Osteoblast (primary cell): ENCODE measurements around the gene COTL1. TPM values are rescaled to one million over a fixed set of nuclear protein-coding genes. Genes with fewer than 3 reads are reported as not detected.

Source experiments
- DNase-seq: peaks from one replicate; pipeline ENCODE4 v3.0.0; 2011; ENCODE audit warnings: low spot score, mixed read lengths; ENCODE audit not compliant: insufficient read length; ENCODE audit errors: missing footprints
- H2AFZ ChIP-seq: 2 replicates; pipeline ENCODE4 v1.6.0; 2011; ENCODE audit warnings: mild to moderate bottlenecking, low read length
- H3K27ac ChIP-seq: 2 replicates; pipeline ENCODE4 v1.5.1; 2011; ENCODE audit warnings: mild to moderate bottlenecking, low read depth, low read length, moderate library complexity
- H3K27me3 ChIP-seq: 2 replicates; pipeline ENCODE4 v1.6.0; 2012; ENCODE audit warnings: mild to moderate bottlenecking, control low read depth, inconsistent platforms, low read length, moderate library complexity; ENCODE audit not compliant: insufficient read depth
- H3K36me3 ChIP-seq: 2 replicates; pipeline ENCODE4 v1.5.1; 2011; ENCODE audit warnings: mild to moderate bottlenecking, low read length, control low read depth, moderate library complexity; ENCODE audit not compliant: insufficient read depth
- H3K4me1 ChIP-seq: 2 replicates; pipeline ENCODE4 v1.5.1; 2011; ENCODE audit warnings: mild to moderate bottlenecking, low read length, control low read depth, moderate library complexity; ENCODE audit not compliant: insufficient read depth
- H3K4me2 ChIP-seq: 2 replicates; pipeline ENCODE4 v1.6.0; 2011; ENCODE audit warnings: mild to moderate bottlenecking, low read length; ENCODE audit not compliant: insufficient read depth
- H3K4me3 ChIP-seq: fragments of 200-600 bp; sonication (generic); 3 replicates; pipeline ENCODE4 v1.5.1; 2012; ENCODE audit warnings: mild to moderate bottlenecking, low read length, inconsistent platforms; ENCODE audit not compliant: insufficient read depth
- H3K79me2 ChIP-seq: 2 replicates; pipeline ENCODE4 v1.6.0; 2012; ENCODE audit warnings: mild to moderate bottlenecking, low read length, control low read depth, inconsistent platforms; ENCODE audit not compliant: insufficient read depth
- H3K9me3 ChIP-seq: 2 replicates; pipeline ENCODE4 v1.5.1; 2011; ENCODE audit warnings: low read depth, low read length, control low read depth
- H4K20me1 ChIP-seq: 2 replicates; pipeline ENCODE4 v1.6.0; 2012; ENCODE audit warnings: mild to moderate bottlenecking, low read length, control low read depth; ENCODE audit not compliant: insufficient read depth
- CTCF ChIP-seq: IDR thresholded peaks from 2 replicates; pipeline ENCODE4 v1.5.1; 2011; ENCODE audit warnings: mild to moderate bottlenecking, low read depth, low read length, moderate library complexity; ENCODE audit errors: extremely low read depth
- total RNA-seq: library from RNA; depleted of rRNA; stranded (reverse); fragments of >200 nt; gene quantifications from 2 replicates; pipeline ENCODE4 v1.2.3, GENCODE V29; 2012

Gene COTL1
- total RNA-seq, 1 donor = 145 TPM

- H3K4me2 ChIP-seq = no peak overlapping the region
- no peaks in the 10 kb centered on the region for H3K79me2 ChIP-seq
- no peaks in the 10 kb centered on the region for H3K9me3 ChIP-seq
- no peak overlapping the region for H2AFZ ChIP-seq
- DNase-seq = no peak
- no peaks in the 10 kb centered on the region for H3K27me3 ChIP-seq
- no peak overlapping the region for H3K27ac ChIP-seq
- H3K4me3 ChIP-seq = no peak overlapping the region
- peaks cover 8% of the 10 kb centered on the region for H3K4me1 ChIP-seq
- H4K20me1 ChIP-seq = no peaks in the 10 kb centered on the region
- TF ChIP-seq CTCF = no peak
- no peaks in the 10 kb centered on the region for H3K36me3 ChIP-seq
These were observed 14.0 kb upstream of the COTL1 start for GRCh38 chr16:84631886-84632285.

GRCh38 chr16:84631153-84631466 is 13.2 kb upstream of the COTL1 start:
- Histone ChIP-seq H2AFZ (no peak overlapping the region), H3K4me2 (no peak overlapping the region), H3K27me3 (no peaks in the 10 kb centered on the region), H3K36me3 (no peaks in the 10 kb centered on the region), H4K20me1 (no peaks in the 10 kb centered on the region), H3K79me2 (no peaks in the 10 kb centered on the region), H3K27ac (no peak overlapping the region), H3K4me3 (no peak overlapping the region), H3K4me1 (peaks cover 8% of the 10 kb centered on the region), H3K9me3 (no peaks in the 10 kb centered on the region)
- no peak for TF ChIP-seq CTCF
- DNase-seq = no peak

DNA sequence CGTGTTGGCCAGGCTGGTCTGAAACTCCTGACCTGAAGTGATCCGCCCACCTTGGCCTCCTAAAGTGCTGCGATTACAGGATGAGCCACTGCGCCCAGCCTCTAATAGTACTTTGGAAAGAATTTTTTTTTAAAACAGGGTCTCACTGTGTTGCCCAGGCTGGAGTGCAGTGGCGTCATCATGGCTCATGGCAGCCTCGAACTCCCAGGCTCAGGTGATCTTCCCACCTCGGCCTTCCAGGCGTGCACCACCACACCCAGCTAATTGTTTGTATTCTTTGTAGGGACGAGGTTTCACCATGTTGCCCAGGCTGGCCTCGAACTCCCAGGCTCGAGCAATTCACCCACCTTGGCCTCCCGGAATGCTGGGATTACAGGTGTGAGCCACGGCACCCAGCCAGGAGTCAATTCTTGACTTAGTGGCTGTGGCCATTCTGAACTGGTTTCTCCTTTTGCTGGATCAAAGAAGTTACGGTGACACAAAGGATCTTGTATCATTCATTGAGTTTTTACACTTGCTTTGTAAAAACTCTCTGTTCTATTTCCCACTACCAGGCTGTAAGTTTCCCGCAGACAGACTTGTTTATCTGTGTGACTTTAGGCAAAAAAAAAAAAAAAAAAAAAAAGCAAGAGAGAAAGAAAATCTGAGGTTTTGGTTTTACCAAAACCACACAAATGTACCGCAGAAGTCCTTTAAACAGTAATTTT is 12.7 kb upstream of the COTL1 start:
- Histone ChIP-seq H3K4me3 (no peak overlapping the region), H3K4me2 (no peak overlapping the region), H3K4me1 (peaks cover 6% of the 10 kb centered on the region), H3K79me2 (no peaks in the 10 kb centered on the region), H2AFZ (no peak overlapping the region), H3K27ac (no peak overlapping the region), H3K9me3 (no peaks in the 10 kb centered on the region), H3K36me3 (no peaks in the 10 kb centered on the region), H4K20me1 (no peaks in the 10 kb centered on the region), H3K27me3 (no peaks in the 10 kb centered on the region)
- TF ChIP-seq CTCF = no peak
- no peak for DNase-seq

- Histone ChIP-seq H3K9me3 (no peaks in the 10 kb centered on the region), H4K20me1 (no peaks in the 10 kb centered on the region), H3K36me3 (no peaks in the 10 kb centered on the region), H3K4me1 (peaks cover 5% of the 10 kb centered on the region), H3K27ac (no peak overlapping the region), H3K4me3 (no peak overlapping the region), H3K4me2 (no peak overlapping the region), H3K79me2 (no peaks in the 10 kb centered on the region), H2AFZ (no peak overlapping the region), H3K27me3 (no peaks in the 10 kb centered on the region)
- no peak for DNase-seq
- no peak for TF ChIP-seq CTCF
These were observed 12.1 kb upstream of the COTL1 start for GRCh38 chr16:84630009-84630408.
